Omental fat pad (tissue), 4 donors: Measurements from ENCODE around the gene C1orf210. TPM values are rescaled to one million over a fixed set of nuclear protein-coding genes. Genes with fewer than 3 reads are reported as not detected.

Source experiments
- ATAC-seq: fragments of 150-250 bp; one replicate; pipeline ENCODE4 v1.9.1; 2016; ENCODE audit warnings: mild to moderate bottlenecking, moderate library complexity; ENCODE audit not compliant: low FRiP score
- DNase-seq: peaks from one replicate; pipeline ENCODE4 v3.0.0-alpha.2; 2019; ENCODE audit warnings: low spot score
- CTCF ChIP-seq, 3 donors: fragments of 450-650 bp; IDR thresholded peaks; one replicate each; pipeline ENCODE4 v1.5.1; 2016 to 2017; ENCODE audit warnings: antibody characterized with exemption in 3 of 3, mild to moderate bottlenecking in 3 of 3, moderate library complexity in 2 of 3
- total RNA-seq, 4 donors: library from RNA; depleted of rRNA; stranded (reverse); fragments of >200 nt; gene quantifications; one replicate each; pipeline ENCODE4 v1.1.0, GENCODE V29; 2016

C1orf210 gene
- total RNA-seq, result not detected

DNA sequence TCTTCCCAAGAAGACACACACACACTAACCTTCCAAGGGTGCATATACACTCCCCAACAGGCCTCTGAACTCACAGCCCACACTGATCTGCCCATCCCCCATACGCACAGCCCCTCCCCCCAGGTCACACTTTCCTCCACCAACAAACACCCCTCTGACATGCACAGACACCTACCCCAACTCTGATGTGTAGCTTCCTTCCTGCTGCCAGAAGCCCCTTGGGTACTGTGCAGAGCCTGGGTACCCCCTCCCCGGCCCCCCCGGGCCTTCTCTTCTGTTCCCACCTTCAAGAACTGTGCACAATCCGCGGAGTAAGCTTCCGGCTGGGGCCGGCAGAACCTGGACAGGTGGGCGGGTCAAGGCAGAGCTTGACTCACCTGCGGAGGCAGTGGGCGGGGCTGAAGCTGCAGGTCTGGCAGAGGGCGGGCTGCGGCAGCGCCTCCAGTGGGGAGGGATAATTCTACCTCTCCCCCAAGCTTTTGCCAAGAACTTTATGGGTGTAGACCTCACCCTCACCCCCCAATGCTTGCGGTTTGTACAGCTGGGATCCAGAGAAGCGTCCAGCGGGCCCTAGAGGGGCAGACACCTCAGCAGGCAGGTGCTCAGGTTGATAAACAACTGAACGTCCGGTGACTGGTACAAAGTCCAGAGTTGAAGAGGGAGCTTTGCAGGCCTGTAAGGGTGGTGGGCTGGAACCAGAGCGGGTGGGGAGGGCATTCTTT, at the start of gene C1orf210:
Gene C1orf210, minus strand, starts transcription at position 313 of the 722 bp plus-strand sequence. CDS start 2,311 bp downstream, outside the sequence.
- DNase-seq (no peak), ATAC-seq (no peak)
- TF ChIP-seq CTCF (IDR thresholded peaks at IDR 0.05), result no peak

GRCh38 chr1:43334453-43335205, 49.2 kb upstream of the C1orf210 start:
- no peak for DNase-seq
- ATAC-seq, result no peak
- TF ChIP-seq CTCF (IDR thresholded peaks at IDR 0.05), result no peak

DNA sequence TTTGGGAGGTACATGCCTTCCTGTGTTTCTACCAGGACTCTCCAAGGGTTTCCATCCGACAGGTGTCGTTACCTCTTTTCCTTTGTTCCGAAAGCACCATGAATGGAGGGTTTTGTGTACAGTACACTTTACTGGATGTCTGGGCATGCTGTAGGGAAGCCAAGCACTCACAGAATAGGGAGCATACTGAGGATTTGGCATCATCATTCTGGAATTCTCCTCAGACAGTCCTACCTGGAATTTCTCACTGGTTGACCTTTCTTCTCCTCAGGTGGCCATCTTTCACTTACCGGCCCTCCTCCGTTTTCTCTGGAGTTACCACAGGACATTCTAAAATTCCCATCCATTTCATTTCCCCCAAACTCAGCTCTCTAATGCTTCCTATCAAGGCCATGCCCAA, 46.3 kb upstream of the C1orf210 start:
- no peak for TF ChIP-seq CTCF (IDR thresholded peaks at IDR 0.05)
- ATAC-seq, result no peak
- DNase-seq, result no peak

DNA sequence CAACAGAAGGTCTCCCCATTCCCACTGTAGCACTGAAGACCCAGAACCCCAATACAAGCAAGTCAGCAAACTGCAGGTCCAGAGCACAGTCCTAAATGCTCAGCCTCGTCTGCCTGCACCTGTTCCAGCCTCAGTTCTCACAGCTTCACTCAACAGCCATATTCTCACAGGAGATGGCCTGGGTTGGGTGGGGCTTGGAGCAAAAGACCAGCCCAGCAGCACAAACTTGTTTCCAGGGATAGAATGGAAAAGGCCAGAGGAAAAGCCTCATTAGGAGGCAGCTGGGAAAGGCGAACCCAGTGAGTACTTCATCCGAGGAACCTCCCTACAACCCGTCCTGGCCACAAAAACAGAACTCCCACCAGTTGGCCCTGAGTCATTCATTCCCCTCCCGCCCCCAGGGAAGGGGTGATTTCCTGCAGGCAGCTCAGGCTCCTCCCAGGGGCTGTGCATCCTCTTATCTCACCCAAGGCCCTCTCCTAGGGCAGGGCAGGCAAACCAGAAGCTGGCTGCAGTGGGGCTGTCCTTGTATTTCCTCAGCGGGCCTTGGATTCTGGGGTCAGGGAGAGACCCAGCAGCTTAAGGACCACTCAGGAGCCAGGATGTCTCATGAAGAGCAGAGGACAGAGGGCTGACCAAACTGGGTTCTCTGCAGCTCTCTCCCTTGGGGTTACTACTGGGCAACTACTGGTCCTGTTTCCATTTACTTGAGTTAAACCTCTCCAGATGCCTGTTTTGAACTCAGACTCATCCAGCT, 44.8 kb upstream of the C1orf210 start:
- no peak for TF ChIP-seq CTCF (IDR thresholded peaks at IDR 0.05)
- peak; percentile 40 for DNase-seq
- ATAC-seq, result peak; percentile 96

DNA sequence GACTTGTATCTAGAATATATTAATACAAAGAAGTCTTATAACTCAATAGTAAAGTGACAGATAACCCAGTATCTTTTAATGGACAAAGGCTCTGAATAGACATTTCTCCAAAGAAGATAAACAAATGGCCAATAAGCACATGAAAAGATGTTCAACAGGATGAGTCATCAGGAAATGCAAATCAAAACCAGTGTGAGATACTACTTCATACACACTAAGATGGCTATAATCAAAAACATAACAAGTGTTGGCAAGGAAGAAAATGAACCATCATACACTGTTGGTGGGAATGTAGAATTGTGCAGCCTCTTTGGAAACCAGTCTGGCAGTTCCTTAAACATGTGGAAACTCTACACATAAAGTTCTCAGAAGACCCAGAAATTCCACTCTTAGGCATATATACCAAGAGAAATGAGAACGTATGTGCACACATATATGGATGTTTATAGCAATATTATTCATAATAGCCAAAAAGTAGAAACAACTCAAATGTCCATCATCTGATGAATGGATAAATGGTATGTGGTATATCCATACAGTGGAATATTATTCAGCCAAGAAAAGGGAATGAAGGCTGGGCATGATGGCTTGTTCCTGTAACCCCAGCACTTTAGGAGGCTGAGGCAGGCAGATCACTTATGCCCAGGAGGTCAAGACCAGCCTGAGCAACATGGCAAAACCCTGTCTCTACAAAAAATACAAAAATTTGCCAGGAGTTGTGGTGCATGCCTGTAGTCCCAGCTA, 42.3 kb upstream of the C1orf210 start:
- DNase-seq (no peak), ATAC-seq (no peak)
- TF ChIP-seq CTCF (IDR thresholded peaks at IDR 0.05), result no peak

DNA sequence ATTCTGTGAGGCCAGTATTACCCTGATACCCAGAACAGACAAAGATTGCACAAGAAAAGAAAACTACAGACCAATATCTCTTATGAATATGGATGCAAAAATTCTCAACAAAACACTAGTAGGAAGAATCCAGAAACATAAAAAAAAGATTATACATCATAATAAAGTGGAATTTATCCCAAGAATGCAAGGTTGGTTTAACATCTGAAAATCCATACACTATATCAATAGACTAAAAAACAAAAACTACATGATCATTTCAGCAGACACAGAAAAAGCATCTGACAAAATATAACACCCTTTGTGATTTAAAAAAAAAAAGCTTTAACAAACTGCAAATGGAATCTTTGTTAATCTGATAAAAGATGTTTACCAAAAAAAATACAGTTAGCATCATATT, 40.0 kb upstream of the C1orf210 start:
- TF ChIP-seq CTCF (IDR thresholded peaks at IDR 0.05), result no peak
- DNase-seq (no peak), ATAC-seq (no peak)
